ENCODE results near the gene LEUTX.
"Not testable (repeated sequence)": the region's sequence is repeated elsewhere in the genome, so short reads cannot be mapped to it uniquely, and the experiment has no call there.

LEUTX gene

GRCh38 chr19:39807846-39808364, 29.3 kb downstream of the LEUTX start:
- no peak for DNase-seq (ENCODE audit: low spot score)
- ChIA-PET CTCF (interaction anchor here (0.6 to 1.2 kb wide), 2 partner anchors 15 to 493 kb away, joined by 3 read pairs; no protein-coding TSS in a partner anchor), POLR2A (ENCODE audit: low non-redundant PET) (no interaction called here)
- no peak overlapping the region for H3K27ac ChIP-seq
- TF ChIP-seq CTCF (conservative IDR thresholded peaks at IDR 0.05; ENCODE audit: low read depth), result no peak

GRCh38 chr19:39808688-39809087, 30.0 kb downstream of the LEUTX start:
- H3K27ac ChIP-seq; DNase-seq (ENCODE audit: low spot score); POLR2A ChIA-PET (ENCODE audit: low non-redundant PET): not testable (repeated sequence)
- CTCF ChIA-PET, result interaction anchor here (0.6 kb wide), 2 partner anchors 36 to 492 kb away, joined by 3 to 4 read pairs; no protein-coding TSS in a partner anchor

- ChIA-PET CTCF (interaction anchor here (0.6 kb wide), 1 partner anchor 469 kb away, joined by 10 read pairs; no protein-coding TSS in a partner anchor), POLR2A (ENCODE audit: low non-redundant PET) (no interaction called here)
- H3K27ac ChIP-seq, result no peak overlapping the region
- DNase-seq (ENCODE audit: low spot score), result no peak
- TF ChIP-seq CTCF (conservative IDR thresholded peaks at IDR 0.05; ENCODE audit: low read depth), result no peak
Measured at GRCh38 chr19:39809368-39809767, 30.7 kb downstream of the LEUTX start.

DNA sequence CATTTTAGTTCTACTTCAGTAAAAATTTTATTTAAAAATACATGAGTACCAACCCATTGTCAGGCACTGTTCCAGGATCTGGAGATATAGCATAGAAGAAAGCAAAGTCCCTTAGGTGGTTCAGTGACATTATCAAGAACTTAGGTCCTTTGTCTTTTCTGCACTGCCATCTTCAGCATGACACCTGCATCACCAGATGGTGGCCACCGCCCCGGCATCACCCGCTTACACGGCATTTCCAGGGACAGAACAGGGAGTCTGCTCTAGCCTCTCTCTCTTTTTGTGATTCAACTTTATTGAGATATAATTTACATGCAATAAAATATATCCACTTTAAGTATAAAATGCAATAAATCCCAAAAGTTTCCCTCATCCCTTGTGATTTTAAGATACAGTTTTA, 31.8 kb downstream of the LEUTX start:
- ChIA-PET CTCF (no interaction called here), POLR2A (ENCODE audit: low non-redundant PET) (no interaction called here)
- no peak for DNase-seq (ENCODE audit: low spot score)
- no peak overlapping the region for H3K27ac ChIP-seq
- TF ChIP-seq CTCF (conservative IDR thresholded peaks at IDR 0.05; ENCODE audit: low read depth), result no peak

- no peak for TF ChIP-seq CTCF (conservative IDR thresholded peaks at IDR 0.05; ENCODE audit: low read depth)
- ChIA-PET POLR2A (ENCODE audit: low non-redundant PET) (no interaction called here), CTCF (no interaction called here)
- no peak overlapping the region for H3K27ac ChIP-seq
- DNase-seq (ENCODE audit: low spot score), result no peak
Measured at GRCh38 chr19:39811064-39811463, 32.4 kb downstream of the LEUTX start.

GRCh38 chr19:39813264-39813993, 34.8 kb downstream of the LEUTX start:
- no peak overlapping the region for H3K27ac ChIP-seq
- ChIA-PET POLR2A (ENCODE audit: low non-redundant PET) (no interaction called here), CTCF (interaction anchor here (0.5 to 0.6 kb wide), 2 partner anchors 28 to 171 kb away, joined by 3 read pairs; no protein-coding TSS in a partner anchor)
- no peak for TF ChIP-seq CTCF (conservative IDR thresholded peaks at IDR 0.05; ENCODE audit: low read depth)
- no peak for DNase-seq (ENCODE audit: low spot score)

DNA sequence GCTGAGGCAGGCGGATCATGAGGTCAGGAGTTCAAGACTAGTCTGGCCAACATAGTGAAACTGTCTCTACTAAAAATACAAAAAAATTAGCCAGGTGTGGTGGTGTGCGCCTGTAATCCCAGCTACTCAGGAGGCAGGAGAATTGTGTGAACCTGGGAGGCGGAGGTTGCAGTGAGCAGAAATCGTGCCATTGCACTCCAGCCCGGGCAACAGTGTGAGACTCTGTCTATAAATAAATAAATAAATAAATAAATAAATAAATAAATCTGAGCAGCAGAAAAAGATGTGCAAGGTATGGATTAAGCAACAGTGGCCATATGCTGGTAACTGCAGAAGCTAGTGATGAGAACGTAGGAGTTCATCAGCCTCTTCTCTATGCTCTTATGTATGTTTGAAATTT, 35.5 kb downstream of the LEUTX start:
- POLR2A ChIA-PET (ENCODE audit: low non-redundant PET); DNase-seq (ENCODE audit: low spot score); H3K27ac ChIP-seq: not testable (repeated sequence)
- CTCF ChIA-PET, result interaction anchor here (0.5 kb wide), 1 partner anchor 28 kb away, joined by 3 read pairs; no protein-coding TSS in a partner anchor

All from RWPE1 (cell line).